ENCODE data around the gene NDUFV2.
A peak's percentile ranks its signal among the peaks of the same experiment; 100 is the strongest.
"Not testable (repeated sequence)": the region's sequence is repeated elsewhere in the genome, so short reads cannot be mapped to it uniquely, and the experiment has no call there.

The NDUFV2 gene

DNA sequence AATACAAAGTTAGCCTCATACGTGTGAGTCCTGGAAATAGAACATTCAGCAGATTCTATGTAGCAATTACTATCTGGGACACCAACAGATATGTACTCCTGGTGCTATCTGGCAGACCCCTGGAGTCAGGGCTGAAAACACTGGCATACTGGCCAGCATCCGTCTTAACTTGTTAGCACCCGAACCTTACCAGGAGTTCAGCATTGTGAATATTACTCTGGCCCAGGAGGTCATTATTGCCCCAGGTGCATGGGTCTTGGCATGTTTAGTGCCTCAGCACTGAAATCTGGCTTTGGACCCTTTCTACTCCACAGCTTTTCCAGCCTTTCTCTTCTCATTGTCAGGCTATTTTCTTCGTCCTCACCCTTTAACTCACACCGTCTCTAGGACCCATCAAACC, 11.9 kb upstream of the NDUFV2 start:
- no peak for DNase-seq (ENCODE audit: low spot score)
- FAIRE-seq: no peak

- DNase-seq (ENCODE audit: low spot score): no peak
- no peak for FAIRE-seq
Measured at GRCh38 chr18:9091066-9091476, 11.4 kb upstream of the NDUFV2 start.

- no peak for FAIRE-seq
- no peak for DNase-seq (ENCODE audit: low spot score)
Measured at GRCh38 chr18:9092665-9093064, 9.8 kb upstream of the NDUFV2 start.

- DNase-seq (ENCODE audit: low spot score); FAIRE-seq: not testable (repeated sequence)
Measured at GRCh38 chr18:9093109-9093508, 9.4 kb upstream of the NDUFV2 start.

DNA sequence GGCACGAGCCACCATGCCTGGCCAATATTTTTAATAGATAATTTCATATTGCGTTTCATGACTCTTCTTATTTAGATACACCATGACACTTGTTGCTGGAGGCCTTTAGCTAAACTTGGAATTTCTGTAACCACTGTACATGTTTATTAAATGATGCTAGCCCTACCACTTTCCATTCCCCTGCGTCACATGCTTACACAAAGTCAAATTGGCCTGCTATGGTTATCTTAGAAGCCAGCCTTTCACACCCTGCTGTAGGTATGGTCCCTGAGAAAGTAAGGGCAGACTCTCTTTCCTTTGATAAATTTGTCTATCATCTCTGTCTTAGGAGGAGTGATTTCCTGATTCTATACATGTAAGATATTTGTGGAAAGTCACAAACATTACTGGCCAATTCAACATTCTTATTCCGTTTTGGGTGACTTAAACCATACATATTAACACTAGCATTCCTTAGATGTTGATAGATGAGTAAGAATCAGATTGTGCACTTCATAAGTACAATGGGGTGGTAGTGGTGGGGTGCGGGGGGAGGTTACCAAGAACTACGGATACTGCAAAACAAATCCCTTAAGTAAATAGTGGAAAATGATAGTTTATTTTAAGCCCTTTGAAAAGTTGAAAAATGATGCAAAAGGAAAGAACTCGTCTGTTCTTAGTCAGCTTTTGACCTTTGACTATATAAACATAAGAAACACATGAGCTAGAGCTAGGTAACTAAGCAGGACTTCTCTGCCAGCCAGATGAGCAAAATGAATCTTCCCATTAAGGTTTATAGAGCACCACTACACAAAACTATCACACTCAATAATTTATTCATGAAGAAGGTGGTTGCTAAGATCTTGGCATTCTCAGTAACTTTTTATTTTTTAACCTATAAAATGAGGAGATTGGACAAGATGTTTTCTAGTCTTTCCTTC, 7.9 kb upstream of the NDUFV2 start:
- no peak for DNase-seq (ENCODE audit: low spot score)

DNA sequence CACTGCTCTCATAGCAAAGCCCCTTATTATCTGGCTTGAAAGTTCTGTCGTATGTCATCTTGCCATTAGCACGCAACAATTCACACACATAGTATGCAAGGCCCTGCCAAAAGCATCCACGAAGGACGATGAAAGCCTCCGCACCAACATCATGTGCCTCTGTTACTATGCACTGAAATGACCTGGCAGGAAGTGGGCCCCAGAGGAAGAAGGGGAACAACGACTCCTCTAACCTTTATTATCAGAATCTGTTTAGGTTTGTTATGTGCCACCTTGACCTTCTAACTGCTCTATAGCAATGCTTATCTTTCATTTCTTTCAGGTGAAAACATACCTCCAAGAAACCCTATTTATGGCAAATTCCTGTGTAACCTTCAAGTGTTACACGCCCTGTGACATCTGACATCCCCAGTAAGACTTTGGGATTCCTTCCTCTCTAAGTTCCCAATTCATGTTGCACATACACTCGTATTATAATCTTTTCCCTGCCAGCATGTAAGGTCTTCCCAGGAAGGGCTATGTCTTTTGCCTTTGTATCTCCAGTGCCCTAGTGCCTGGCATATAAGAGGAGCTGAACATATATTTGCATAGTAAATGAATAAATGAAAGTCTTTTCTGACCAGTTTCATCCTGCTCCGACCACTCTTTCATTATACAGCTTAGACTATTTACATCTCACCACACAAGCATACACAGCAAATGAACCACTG, 7.0 kb upstream of the NDUFV2 start:
- DNase-seq (ENCODE audit: low spot score) (no peak), FAIRE-seq (no peak)

More for the DNA sequence above, 7.9 kb upstream of the NDUFV2 start:
- no peak for FAIRE-seq

GRCh38 chr18:9096007-9096371, 6.5 kb upstream of the NDUFV2 start:
- no peak for FAIRE-seq
- no peak for DNase-seq (ENCODE audit: low spot score)

DNA sequence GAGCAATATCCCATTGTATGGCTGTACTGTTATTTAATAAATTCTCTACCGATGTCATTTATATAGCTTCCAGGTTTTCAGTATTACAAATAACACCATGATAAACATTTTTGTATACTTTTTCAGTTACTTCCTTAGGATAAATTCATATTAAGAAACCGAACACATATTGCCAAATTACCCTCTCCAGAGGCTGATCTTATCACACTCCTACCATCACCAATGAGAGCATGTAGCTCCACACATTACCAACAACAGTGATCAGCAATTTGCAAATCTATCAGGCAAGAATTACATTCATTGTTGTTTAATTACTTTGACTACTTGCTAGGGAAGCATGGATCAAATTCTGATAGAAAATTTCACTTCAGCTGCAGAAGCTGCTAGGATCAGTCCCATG, 5.8 kb upstream of the NDUFV2 start:
- DNase-seq (ENCODE audit: low spot score) (no peak), FAIRE-seq (no peak)

DNA sequence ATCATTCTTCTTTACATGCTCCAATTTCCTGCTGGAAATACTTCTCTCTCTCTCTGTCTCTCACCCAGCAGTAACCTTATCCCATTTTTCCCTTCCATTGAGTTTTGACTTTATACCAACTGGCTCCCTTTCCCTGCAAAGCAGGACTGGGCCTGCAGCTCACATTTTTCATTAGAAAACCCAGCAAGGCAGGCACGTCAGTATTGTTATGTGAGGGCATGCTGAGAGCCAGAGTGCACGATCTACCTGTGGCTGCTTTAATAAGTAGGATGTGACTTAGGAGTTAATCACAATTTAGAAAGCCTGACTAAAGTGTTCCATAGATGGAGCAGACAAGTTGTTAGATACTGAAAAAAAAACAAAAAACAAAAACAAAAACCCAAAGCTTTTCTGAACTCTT, 5.2 kb upstream of the NDUFV2 start:
- FAIRE-seq (no peak), DNase-seq (ENCODE audit: low spot score) (no peak)

DNA sequence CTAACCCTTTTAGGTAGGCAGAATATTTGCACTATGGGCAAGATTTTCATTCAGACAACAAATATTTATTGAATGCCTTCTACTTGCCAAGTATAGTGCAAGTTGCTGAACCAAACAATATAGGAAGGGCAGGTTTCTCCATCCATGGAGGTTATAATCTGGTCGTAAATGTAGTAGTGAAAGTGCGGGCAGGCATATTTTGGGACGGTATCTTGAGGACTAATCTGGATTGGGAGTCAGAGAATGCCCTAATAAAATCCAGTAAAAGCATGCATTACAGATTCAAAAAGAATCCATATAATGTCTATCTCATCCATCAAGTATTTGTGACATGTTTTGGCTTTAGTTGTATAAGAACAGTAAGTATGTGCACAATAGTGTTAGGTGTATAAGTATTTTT, 1.7 kb upstream of the NDUFV2 start:
- no peak for DNase-seq (ENCODE audit: low spot score)
- FAIRE-seq: no peak

DNA sequence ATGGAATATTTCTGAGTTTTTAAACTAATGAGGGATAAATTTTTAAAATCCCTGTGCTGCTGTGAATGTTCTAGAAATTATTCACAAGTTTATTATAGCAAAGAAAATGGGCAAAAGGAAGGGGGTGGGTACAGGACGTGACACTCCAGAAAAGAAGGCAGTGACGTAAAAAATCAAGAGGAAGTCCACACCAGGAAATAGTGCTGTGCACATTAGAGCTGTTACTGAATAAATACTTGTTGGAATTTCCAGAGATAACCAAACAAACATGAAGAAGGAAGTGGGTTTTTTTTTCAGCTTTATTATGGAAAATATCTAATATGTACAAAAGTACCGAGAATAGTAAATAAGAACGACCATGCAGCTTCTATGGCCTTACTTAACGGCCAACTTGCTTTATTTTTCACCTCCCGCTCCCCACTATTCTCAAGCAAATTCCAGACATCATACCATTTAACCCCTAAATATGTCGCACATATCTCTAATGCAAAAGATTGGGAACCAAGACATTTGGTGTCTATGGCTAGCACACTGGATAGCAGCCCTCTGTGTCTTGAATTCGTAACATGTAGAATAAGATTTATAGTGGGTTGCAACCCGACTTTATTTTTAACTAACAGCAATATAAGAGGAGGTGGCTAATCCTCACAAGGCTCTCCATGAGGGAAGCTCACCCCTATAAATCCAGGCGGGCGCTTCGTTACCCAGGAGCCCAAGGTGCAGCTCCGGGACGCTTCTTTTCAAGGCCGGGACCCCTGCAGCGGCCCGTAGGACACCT, 580 bp upstream of the NDUFV2 start:
- FAIRE-seq (no peak), DNase-seq (ENCODE audit: low spot score) (peak; percentile 47)

DNA sequence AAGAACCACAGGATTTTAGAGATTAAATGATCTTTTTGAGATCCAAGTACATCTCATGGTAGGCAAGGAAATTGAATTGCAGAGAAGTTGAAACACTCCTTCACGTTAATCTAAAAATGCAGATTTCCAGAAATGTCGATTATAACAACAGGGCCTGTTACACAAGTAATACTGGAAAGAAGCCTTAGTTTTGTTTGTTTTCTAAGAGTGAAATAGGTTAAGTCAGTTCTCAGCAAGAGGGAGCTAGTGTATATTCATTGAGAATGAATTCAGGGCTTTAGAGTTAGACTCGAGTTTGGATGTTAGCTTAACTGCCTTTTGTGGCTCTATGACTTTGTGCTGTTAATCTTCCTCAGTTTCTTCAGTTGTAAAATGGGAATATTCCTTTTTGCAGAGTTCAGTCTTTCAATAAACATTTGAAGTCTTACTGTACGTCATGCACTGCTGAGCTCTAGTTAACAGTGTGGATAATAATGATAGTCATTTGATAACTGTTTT, 926 bp downstream of the NDUFV2 start:
- no peak for DNase-seq (ENCODE audit: low spot score)
- no peak for FAIRE-seq

- FAIRE-seq (no peak), DNase-seq (ENCODE audit: low spot score) (no peak)
Measured at GRCh38 chr18:9104244-9104901, 1.9 kb downstream of the NDUFV2 start.

DNA sequence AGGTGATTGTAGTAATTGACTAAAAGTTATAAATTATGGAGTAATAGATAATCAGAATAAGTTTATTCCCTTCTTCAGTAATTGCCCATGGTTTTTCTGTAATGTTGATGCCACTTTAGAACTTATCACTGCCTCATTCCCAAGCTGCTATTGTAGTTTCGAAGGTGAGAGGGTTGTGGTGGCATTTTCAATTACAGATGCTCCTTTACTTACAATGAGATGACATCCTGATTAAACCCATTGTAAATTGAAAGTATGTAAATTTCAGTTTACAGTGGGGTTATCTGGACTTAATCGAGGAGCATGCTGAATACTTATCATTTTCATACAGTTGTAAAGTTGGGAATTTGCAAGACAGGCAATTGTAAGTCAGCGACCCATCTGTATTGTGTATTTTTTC, 2.9 kb downstream of the NDUFV2 start:
- DNase-seq (ENCODE audit: low spot score): no peak
- no peak for FAIRE-seq

DNA sequence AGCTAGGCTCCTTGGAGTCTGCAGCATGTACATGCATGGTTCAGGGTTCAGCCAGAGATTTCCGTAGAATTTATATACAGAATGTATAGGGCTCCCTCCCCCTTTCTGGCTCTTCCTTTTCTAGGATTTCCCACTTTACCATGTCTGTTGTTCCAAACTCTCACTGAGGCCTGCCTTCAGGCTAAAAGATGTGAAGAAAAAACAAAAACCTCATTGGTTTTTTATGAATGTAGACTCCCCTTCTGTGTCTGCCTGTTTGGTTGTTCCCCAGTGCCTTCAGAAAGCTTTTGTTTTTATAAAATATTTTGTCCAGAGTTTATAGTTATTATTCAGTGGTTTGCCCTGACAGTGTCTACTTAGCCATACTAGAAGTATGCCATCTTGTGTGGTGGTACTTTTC, 3.6 kb downstream of the NDUFV2 start:
- no peak for FAIRE-seq
- DNase-seq (ENCODE audit: low spot score): no peak

DNA sequence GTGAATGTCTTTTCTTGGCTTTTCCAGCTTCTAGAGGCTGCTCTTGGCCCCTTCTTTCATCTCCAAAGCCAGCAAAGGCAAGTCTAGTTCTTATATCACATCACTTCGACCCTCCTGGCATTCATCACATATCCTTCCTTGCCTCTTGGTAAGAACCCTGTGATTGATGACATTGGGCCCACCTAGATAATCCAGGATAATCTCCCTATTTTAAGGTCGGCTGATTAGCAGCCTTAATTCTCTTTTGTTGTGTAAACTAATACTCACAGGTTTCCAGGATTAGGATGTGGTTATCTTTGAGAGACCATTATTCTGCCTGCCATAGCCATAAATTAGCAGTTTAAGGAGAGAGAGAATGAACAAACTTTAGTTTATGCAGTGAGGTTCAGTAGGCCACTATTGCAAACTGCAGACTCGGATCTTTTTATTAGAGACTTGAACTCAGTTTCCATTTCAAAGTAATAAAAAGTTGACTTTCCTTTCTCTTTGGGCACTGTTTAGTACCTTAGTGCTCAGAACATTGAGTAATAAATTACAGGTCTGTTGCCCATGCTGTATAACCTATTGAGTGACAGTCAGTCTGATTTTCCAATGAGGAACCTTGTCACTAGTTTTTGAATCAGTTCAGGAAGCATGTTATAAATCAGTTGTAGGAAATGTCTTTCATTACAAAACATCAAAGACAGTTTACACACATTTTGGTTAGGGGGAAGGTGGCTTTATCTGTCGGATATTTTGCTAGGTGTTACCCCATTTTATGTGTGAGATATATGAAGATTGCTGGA, 4.5 kb downstream of the NDUFV2 start:
- FAIRE-seq: no peak
- no peak for DNase-seq (ENCODE audit: low spot score)

DNA sequence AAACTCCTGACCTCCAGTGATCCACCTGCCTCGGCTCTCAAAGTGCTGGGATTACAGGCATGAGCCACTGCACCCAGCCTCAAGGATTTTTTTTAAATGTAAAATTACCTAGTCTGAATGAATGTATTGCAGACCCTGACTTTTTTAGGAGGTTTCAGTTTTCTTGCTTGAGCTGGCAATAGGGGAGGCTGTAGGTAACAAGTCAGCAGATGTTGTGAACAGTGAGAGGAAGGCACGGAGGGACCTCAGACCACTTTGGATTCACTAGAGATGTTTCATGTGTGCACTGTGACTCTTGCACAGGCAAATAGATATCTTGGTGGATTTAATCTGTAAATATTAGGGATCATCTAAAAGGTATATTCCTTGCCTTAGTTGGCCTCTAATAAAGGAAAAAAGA, 6.4 kb downstream of the NDUFV2 start:
- DNase-seq (ENCODE audit: low spot score) (no peak), FAIRE-seq (no peak)

DNA sequence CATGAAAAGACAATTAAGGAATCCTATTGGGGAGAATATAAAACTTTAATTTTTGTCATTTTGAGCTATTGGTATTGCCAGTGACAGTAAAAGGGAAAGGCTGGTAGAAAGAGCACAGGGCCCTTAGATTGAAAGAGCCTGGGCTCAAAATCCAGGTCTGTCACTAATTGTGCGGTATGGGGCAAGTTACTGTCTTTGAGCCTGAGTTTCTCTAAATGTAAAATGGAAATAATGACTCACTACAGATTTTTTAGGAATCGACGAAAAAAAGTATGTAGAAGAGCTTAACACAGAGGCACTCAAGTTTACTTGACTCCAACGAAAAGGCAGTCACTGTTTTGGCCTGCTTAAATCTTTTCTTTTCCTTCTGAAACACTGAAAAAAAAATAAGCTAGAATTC, 7.0 kb downstream of the NDUFV2 start:
- FAIRE-seq (no peak), DNase-seq (ENCODE audit: low spot score) (no peak)

DNA sequence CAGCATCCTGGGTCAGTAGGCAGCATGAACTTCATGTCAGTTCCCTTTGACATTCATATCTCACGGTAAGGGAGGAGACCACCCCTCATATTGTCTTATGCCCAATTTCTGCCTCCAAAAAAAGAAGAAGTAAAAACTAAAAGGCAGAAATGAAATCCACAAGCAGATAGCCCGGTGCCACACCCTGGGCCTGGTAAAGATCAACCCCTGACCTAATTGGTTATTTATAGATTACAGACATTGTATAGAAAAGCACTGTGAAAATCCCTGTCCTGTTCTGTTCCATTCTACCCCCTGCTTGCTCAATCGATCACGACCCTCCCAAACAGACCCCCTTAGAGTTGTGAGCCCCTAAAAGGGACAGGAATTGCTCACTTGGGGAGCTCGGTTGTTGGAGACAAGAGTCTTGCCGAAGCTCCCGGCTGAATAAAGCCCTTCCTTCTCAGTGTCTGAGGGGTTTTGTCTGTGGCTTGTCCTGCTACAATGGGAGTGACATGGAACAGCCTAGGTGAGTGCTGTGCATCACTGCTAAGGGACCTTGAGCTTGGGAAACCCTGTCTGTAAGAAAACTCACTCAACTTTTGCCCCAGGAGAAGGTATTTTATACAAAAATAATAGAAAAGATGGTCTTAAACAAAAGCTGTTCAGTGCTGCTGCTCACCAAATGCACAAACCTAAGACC, 11.1 kb downstream of the NDUFV2 start:
- DNase-seq (ENCODE audit: low spot score) (no peak), FAIRE-seq (no peak)

- no peak for DNase-seq (ENCODE audit: low spot score)
- no peak for FAIRE-seq
Measured at GRCh38 chr18:9115984-9116383, 13.5 kb downstream of the NDUFV2 start.

All from urothelium cell line (cell line).